Activated CD8-positive, alpha-beta memory T cell treated with anti-CD3 and anti-CD28 coated beads, Interleukin-2, amount 10 ng/mL, durations not matched to agents 7 days and 5 days (primary cell): ENCODE data around the gene CCDC148. TPM values are rescaled to one million over a fixed set of nuclear protein-coding genes. Genes with fewer than 3 reads are reported as not detected.

ENCODE experiments used
- ATAC-seq: fragments of 150-1000 bp; cut with Tn5 transposase; one replicate; pipeline ENCODE4 v1.10.0; 2021; ENCODE audit warnings: moderate library complexity
- CTCF ChIA-PET: fragments of 350-600 bp; sonication (Branson Sonifier 250); formaldehyde crosslinking; loops from one replicate; lab custom pipeline; 2021; ENCODE audit warnings: antibody characterized with exemption; lab: Charles Lee
- DNase-seq: peaks from one replicate; pipeline ENCODE4 v3.0.0-alpha.2; 2020
- H3K27ac Mint-ChIP-seq: one replicate; pipeline ENCODE4 v1.8.0; 2021; ENCODE audit warnings: mild to moderate bottlenecking, mixed read lengths
- H3K27me3 Mint-ChIP-seq: one replicate; pipeline ENCODE4 v1.8.0; 2021; ENCODE audit warnings: mixed read lengths
- H3K36me3 Mint-ChIP-seq: one replicate; pipeline ENCODE4 v1.8.0; 2021; ENCODE audit warnings: mild to moderate bottlenecking, mixed read lengths
- H3K4me1 Mint-ChIP-seq: one replicate; pipeline ENCODE4 v1.8.0; 2021; ENCODE audit warnings: mixed read lengths
- H3K4me3 Mint-ChIP-seq: one replicate; pipeline ENCODE4 v1.8.0; 2021; ENCODE audit warnings: mild to moderate bottlenecking, moderate library complexity, mixed read lengths
- H3K9me3 Mint-ChIP-seq: one replicate; pipeline ENCODE4 v1.8.0; 2022; ENCODE audit warnings: low read depth, mixed read lengths
- total RNA-seq, 2 experiments: library from RNA; stranded (reverse); gene quantifications; one replicate each; pipeline ENCODE4 v1.2.3, GENCODE V29; 2021

Gene CCDC148
- not detected for total RNA-seq

DNA sequence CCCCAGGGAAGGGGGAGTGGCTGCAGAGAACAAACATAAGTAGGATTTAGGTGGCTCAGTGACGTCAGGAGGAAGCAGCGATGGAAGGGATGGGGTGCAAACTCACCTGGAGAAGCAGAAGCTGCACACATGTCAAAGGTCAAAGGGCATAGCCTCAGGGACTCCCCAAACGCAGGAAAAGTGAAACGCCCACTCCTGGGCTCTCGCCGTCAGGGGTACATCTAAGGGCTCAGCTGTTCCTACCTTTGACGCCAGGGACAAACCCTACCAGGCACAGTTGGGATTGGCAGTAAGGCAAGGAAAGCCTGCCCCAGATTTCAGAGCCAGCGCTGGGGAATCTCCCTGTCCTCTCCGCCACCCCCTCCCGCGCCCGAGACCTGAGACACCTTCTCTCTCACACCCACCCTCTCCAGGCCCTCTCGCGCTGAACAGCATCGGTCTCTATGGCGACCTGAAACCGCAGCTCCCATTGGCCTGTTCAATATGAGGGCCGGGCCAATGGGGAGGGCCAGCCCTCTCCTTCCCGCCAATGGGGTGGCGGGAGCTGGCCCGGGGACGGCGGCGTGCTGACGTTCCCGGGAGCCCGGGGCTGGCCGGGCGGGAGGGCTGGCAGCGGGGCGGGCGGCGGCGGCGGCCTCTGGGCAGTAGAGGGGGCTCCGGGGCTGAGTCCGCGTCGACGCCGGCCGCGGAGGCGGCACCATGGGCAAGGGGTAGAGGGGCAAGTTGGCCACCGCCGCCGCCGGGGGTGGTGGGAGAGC is at the start of gene CCDC148, which contains the start of gene PKP4:
Gene CCDC148, minus strand, starts transcription at position 445 of the 758 bp plus-strand sequence. Its CDS starts 314 bp downstream, at position 131.
Gene PKP4, plus strand, starts transcription at position 644 of the 758 bp plus-strand sequence. CDS start 76,233 bp downstream, outside the sequence.
- Mint-ChIP-seq H3K36me3 (no peaks in the 10 kb centered on the region), H3K27ac (peak within 1 kb of the TSS; percentile 87), H3K9me3 (no peaks in the 10 kb centered on the region), H3K27me3 (peaks cover 28% of the 10 kb centered on the region), H3K4me3 (peak within 1 kb of the TSS; percentile 95), H3K4me1 (peaks cover 26% of the 10 kb centered on the region)
- CTCF ChIA-PET: interaction anchor here (0.9 to 1.8 kb wide), 5 partner anchors 9 to 53 kb away, joined by 3 to 5 read pairs (median 4); no protein-coding TSS in a partner anchor
- DNase-seq (peak; percentile 94), ATAC-seq (peak; percentile 92)

DNA sequence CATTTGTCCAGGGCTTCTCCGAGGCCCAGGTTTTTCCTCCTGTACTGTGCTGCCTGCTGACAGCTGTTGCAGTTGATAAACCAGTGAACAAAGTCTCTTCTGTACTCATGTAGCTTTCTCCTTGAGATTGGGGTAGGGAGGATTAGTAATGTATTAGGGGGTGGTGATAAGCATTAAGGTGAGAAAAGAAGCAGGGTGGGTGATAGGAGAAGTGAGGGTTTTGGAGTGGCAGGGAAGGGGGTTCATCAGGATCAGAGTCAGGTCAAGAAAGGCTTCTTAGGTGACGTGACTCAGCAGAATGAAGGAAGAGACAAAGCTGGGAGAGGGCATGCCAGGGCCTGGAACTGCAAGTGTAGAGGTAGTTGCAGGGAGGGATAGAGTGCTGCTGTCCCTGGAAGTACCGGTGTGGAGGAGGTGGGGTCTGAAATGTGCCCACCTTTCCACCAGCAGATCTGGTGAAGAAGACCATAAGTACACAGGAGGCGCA is 48.9 kb upstream of the CCDC148 start:
- Mint-ChIP-seq H3K4me1 (peaks cover 28% of the 10 kb centered on the region), H3K36me3 (no peaks in the 10 kb centered on the region), H3K27ac (no peak overlapping the region), H3K27me3 (no peaks in the 10 kb centered on the region), H3K9me3 (no peaks in the 10 kb centered on the region), H3K4me3 (no peak overlapping the region)
- CTCF ChIA-PET: no interaction called here
- no peak for DNase-seq
- no peak for ATAC-seq

DNA sequence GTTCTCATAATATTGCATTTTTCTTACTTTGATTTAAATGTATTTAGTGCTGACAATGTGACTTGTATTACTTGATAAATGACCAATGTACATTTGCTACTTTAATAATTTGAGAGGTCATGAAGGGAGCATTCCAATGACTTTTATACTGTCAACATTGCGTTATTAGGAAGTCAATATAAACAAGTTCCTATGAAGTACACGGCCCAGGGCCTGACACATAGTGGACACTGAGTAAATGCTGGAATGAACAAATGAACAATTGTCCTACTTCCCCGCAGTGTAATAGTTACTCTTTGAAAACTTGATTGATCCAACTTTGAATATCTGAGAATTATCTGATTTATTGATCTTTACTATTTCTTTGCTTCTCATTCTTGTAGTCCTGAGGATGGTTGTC is 47.5 kb upstream of the CCDC148 start:
- ATAC-seq: no peak
- H3K36me3 Mint-ChIP-seq: no peaks in the 10 kb centered on the region
- no peak overlapping the region for H3K4me3 Mint-ChIP-seq
- DNase-seq: no peak
- CTCF ChIA-PET: no interaction called here
- H3K27ac Mint-ChIP-seq: no peak overlapping the region
- H3K4me1 Mint-ChIP-seq: peaks cover 23% of the 10 kb centered on the region
- H3K27me3 Mint-ChIP-seq: no peaks in the 10 kb centered on the region
- no peaks in the 10 kb centered on the region for H3K9me3 Mint-ChIP-seq

DNA sequence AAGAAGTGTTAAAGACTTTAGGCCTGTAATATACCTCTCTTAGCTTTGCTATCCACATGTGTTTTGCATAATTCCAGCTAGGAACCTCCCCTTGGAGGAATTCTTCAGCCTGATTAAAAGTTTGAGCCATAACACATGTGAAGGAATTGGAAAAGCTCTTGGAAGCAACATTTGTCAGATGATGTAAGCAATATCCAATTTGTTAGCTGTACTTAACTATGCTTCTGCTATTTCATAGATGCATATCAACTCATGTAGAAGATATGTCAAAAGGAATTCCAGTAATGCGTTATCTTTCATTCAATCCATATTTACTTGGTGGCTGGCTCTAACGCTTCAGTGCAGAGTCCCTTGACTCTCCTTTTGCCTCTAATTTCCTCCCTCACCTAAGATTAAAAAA is 46.4 kb upstream of the CCDC148 start:
- no peaks in the 10 kb centered on the region for H3K9me3 Mint-ChIP-seq
- no peaks in the 10 kb centered on the region for H3K36me3 Mint-ChIP-seq

DNA sequence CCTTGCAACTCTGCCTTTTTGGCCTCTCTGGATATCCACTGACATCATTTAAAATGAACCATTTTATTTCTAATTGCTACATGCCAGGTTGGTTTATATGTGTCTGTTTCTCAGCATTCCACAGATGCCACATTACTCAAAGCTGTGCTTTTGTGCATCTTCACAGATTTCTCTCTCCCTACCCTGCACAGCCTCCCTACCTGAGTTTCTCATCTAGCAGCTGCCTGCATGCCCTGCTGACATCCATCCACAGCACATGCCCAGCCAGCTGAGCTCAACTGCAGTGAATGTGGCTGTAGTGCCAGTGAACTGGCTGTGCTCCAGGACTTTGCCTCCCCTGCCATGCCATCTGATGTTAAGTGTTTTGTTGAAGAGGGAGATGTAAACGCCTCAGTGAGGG is 44.7 kb upstream of the CCDC148 start:
- DNase-seq (no peak), ATAC-seq (no peak)
- Mint-ChIP-seq H3K9me3 (no peaks in the 10 kb centered on the region), H3K27me3 (no peaks in the 10 kb centered on the region), H3K36me3 (peaks cover 2% of the 10 kb centered on the region), H3K4me3 (no peak overlapping the region), H3K27ac (no peak overlapping the region), H3K4me1 (peaks cover 15% of the 10 kb centered on the region)
- CTCF ChIA-PET: no interaction called here

More for the DNA sequence above, 46.4 kb upstream of the CCDC148 start:
- ATAC-seq (no peak), DNase-seq (no peak)
- H3K27me3 Mint-ChIP-seq: no peaks in the 10 kb centered on the region
- H3K4me3 Mint-ChIP-seq: no peak overlapping the region
- H3K27ac Mint-ChIP-seq: no peak overlapping the region
- peaks cover 23% of the 10 kb centered on the region for H3K4me1 Mint-ChIP-seq
- CTCF ChIA-PET: no interaction called here

DNA sequence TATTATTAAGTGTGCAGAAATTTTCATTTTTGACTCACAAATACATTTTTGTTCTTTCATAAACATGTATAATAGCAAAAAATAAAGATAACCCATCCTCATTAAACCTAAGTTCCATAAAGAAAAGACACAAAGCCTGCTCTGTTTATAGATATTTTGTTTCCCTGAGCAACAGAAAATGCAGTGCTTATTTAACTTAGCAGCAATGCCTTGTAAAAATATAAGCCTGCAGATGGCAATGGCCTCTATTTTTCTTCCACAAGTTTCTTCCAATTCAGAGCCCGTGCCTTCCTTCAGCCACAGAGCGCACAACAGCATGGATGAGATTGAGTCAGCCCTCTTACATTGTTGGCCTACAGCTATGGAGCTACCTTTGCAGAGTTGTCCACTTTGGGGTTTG is 43.8 kb upstream of the CCDC148 start:
- CTCF ChIA-PET: no interaction called here
- H3K9me3 Mint-ChIP-seq: no peaks in the 10 kb centered on the region
- no peak overlapping the region for H3K27ac Mint-ChIP-seq
- no peak overlapping the region for H3K4me3 Mint-ChIP-seq
- ATAC-seq: no peak
- no peaks in the 10 kb centered on the region for H3K27me3 Mint-ChIP-seq
- peaks cover 2% of the 10 kb centered on the region for H3K36me3 Mint-ChIP-seq
- H3K4me1 Mint-ChIP-seq: peaks cover 7% of the 10 kb centered on the region
- no peak for DNase-seq

DNA sequence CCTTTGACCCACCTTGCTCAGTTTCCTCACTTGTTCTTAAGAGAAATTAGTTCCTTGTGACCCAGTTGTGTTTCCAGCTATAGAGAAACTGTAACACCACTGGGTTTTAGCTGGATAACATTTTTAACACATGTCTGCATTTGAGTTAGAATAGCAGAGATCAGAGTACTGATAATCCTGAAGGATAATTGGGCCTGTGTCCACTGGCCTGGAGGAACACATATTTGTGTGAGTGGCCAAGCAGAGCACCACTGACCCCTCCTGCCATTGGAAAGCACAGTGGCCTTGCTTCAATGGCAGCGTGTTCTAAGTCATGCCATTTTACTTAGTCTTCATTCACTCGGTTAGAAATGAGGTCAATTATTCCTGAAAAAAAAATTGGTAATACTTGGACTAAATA is 42.8 kb upstream of the CCDC148 start:
- ATAC-seq (no peak), DNase-seq (no peak)
- Mint-ChIP-seq H3K4me3 (no peak overlapping the region), H3K27me3 (no peaks in the 10 kb centered on the region), H3K27ac (no peak overlapping the region), H3K9me3 (no peaks in the 10 kb centered on the region), H3K36me3 (peaks cover 2% of the 10 kb centered on the region), H3K4me1 (peaks cover 7% of the 10 kb centered on the region)
- CTCF ChIA-PET: no interaction called here

DNA sequence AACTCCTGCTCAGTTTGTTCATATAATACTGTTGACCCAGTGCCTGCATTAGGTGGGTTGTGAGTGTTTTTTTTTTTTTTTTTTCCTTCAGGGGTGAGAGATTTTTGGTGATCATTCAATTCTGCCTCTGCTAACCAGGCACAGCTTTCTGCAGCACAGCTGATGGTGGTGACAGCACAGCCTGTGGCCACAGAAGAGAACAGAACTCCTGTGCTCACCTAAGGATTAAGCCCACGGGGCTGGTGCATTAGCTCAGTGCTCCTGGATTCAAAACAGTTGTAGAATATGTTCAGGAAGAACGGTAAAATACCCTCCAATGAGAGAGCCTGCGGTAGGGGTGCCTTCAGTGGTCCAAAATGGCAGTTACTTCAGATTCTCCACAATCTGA is 42.2 kb upstream of the CCDC148 start:
- Mint-ChIP-seq H3K4me3 (no peak overlapping the region), H3K4me1 (peaks cover 7% of the 10 kb centered on the region), H3K27me3 (no peaks in the 10 kb centered on the region), H3K27ac (no peak overlapping the region), H3K9me3 (no peaks in the 10 kb centered on the region), H3K36me3 (peaks cover 2% of the 10 kb centered on the region)
- ATAC-seq (no peak), DNase-seq (no peak)
- CTCF ChIA-PET: no interaction called here

DNA sequence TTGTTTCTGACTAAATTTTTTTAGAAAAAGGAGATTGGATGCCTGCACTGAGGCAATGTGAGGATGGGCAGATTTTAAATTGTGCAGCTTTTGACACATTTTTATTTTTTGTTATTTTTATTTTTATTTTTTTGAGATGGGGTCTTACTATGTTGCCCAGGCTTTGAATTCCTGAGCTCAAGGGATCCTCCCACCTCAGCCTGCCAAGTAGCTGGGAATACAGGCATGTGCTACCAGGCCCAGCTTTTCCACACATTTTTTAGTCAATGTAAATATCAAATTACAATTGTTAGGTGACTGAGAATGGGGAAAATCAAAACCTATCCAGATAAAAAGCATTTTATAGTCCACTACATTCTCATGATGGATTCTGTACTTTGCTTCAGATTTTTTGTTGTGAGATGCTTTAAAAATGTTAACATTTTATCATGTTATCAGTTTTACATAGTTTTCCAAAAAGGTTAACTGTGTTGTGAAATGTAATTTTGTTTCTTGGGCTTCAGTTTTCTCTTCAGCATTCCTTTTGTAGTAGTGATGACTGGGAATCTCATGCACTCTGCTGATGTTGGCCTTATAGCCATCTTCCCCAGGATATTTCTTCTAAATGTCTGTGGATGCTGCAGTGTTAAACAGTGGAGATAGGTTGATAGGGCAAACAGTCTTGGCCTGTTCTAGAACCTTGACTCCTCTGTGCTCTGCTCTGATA is 41.6 kb upstream of the CCDC148 start:
- no peak for ATAC-seq
- DNase-seq: no peak
- peaks cover 7% of the 10 kb centered on the region for H3K4me1 Mint-ChIP-seq
- H3K27me3 Mint-ChIP-seq: no peaks in the 10 kb centered on the region
- CTCF ChIA-PET: no interaction called here
- H3K4me3 Mint-ChIP-seq: no peak overlapping the region
- H3K36me3 Mint-ChIP-seq: peaks cover 3% of the 10 kb centered on the region
- H3K27ac Mint-ChIP-seq: no peak overlapping the region
- no peaks in the 10 kb centered on the region for H3K9me3 Mint-ChIP-seq

DNA sequence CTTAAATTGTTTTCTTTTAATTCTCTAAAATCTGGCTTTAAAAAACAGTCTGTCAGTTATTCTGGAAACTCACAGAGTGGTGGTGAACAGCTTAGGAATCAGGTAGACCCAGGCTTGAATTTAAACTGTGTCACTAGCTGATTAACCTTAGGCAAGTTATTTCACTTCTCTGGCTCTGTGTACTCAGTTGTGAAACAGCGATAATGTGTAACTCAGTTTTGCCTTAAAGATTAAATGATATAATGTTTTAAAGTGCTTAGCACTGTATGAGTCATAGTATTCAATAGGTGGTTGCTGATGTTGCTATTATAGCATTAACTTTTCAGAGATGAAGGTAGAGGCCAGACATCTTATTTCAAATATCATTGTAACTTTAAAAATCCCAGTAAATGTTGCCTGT is 40.9 kb upstream of the CCDC148 start:
- no peak for ATAC-seq

DNA sequence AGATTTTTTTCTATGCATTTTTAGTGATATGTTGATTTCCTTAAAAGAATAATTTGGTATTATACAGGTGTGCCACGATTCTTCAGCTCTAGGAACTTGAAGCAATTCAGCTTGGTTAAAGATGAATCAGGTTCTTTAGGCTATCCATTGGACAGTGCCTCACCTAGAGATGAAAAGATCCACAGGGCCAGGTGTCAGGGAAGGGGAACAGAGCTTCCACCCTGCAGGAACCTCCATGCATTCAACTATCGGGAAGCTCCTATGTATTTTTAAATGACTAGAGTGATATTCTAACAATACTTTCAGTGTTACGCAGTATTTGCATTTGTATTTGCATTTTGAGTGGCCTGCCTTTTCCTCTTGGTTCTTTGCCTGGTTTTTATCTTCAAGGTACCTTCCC is 40.4 kb upstream of the CCDC148 start:
- Mint-ChIP-seq H3K9me3 (no peaks in the 10 kb centered on the region), H3K4me3 (no peak overlapping the region), H3K27ac (no peak overlapping the region), H3K36me3 (peaks cover 3% of the 10 kb centered on the region), H3K27me3 (peaks cover 2% of the 10 kb centered on the region), H3K4me1 (peaks cover 7% of the 10 kb centered on the region)
- CTCF ChIA-PET: interaction anchor here (0.7 kb wide), 1 partner anchor 1811 kb away, joined by 4 read pairs; no protein-coding TSS in a partner anchor
- DNase-seq (no peak), ATAC-seq (no peak)

More for the DNA sequence above, 40.9 kb upstream of the CCDC148 start:
- no peak for DNase-seq
- CTCF ChIA-PET: interaction anchor here (0.7 kb wide), 1 partner anchor 1811 kb away, joined by 4 read pairs; no protein-coding TSS in a partner anchor
- H3K4me3 Mint-ChIP-seq: no peak overlapping the region
- H3K4me1 Mint-ChIP-seq: peaks cover 7% of the 10 kb centered on the region
- H3K27me3 Mint-ChIP-seq: peaks cover under 1% of the 10 kb centered on the region
- no peak overlapping the region for H3K27ac Mint-ChIP-seq
- H3K9me3 Mint-ChIP-seq: no peaks in the 10 kb centered on the region
- peaks cover 3% of the 10 kb centered on the region for H3K36me3 Mint-ChIP-seq

DNA sequence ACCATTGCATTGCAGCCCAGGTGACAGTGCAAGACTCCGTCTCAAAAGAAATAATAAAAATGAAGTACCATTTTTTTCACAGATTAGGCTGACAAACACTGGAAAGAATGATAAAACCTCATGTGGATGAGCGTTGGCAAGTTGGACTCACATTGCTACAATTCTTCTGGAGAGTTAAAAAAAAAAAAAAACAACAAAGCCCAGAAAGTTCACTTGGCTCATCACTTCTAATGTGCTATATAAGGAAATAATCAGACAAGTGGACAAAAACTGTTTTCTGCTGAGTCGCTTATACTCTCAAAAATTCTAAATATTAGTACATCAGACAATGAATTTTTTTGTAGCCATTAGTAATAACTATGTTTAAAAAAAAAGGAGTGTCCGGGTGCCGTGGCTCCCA is 38.6 kb upstream of the CCDC148 start:
- DNase-seq (no peak), ATAC-seq (no peak)
- no peak overlapping the region for H3K27ac Mint-ChIP-seq
- H3K4me1 Mint-ChIP-seq: peaks cover 7% of the 10 kb centered on the region
- no peak overlapping the region for H3K4me3 Mint-ChIP-seq
- H3K36me3 Mint-ChIP-seq: peaks cover 3% of the 10 kb centered on the region
- peaks cover 2% of the 10 kb centered on the region for H3K27me3 Mint-ChIP-seq
- CTCF ChIA-PET: no interaction called here
- no peaks in the 10 kb centered on the region for H3K9me3 Mint-ChIP-seq

DNA sequence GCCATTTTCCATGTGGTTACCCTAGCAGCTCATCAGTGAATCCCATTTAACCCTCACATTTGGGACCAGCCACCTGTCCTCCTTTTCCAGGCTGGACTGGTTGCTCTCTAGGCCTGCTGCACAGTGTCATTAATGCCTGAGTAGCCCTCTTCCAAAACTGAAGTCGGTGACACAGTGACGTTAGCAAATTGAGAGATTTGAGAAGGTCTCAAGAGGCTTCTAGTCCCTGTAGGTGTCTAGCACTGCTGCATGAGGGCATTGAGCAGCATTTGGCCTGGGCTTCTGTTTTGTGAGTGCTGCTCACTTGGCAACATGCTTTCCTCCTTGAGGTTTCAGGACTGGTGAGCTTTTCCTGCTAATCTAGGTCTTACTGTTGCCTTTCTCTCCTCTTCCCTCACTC is 36.9 kb upstream of the CCDC148 start:
- H3K4me1 Mint-ChIP-seq: peaks cover 7% of the 10 kb centered on the region
- no peaks in the 10 kb centered on the region for H3K9me3 Mint-ChIP-seq
- DNase-seq: no peak
- H3K27ac Mint-ChIP-seq: no peak overlapping the region
- peaks cover 2% of the 10 kb centered on the region for H3K27me3 Mint-ChIP-seq
- CTCF ChIA-PET: no interaction called here
- peaks cover 3% of the 10 kb centered on the region for H3K36me3 Mint-ChIP-seq
- no peak overlapping the region for H3K4me3 Mint-ChIP-seq
- no peak for ATAC-seq
